G401.6 (cell line): ENCODE data around the gene NRP2.

ENCODE experiments used
- FAIRE-seq: peaks from 2 replicates; lab custom pipeline; 2012; peaks lifted over from hg19 to GRCh38; lab: Jason Lieb, UNC

NRP2 gene, protein sequence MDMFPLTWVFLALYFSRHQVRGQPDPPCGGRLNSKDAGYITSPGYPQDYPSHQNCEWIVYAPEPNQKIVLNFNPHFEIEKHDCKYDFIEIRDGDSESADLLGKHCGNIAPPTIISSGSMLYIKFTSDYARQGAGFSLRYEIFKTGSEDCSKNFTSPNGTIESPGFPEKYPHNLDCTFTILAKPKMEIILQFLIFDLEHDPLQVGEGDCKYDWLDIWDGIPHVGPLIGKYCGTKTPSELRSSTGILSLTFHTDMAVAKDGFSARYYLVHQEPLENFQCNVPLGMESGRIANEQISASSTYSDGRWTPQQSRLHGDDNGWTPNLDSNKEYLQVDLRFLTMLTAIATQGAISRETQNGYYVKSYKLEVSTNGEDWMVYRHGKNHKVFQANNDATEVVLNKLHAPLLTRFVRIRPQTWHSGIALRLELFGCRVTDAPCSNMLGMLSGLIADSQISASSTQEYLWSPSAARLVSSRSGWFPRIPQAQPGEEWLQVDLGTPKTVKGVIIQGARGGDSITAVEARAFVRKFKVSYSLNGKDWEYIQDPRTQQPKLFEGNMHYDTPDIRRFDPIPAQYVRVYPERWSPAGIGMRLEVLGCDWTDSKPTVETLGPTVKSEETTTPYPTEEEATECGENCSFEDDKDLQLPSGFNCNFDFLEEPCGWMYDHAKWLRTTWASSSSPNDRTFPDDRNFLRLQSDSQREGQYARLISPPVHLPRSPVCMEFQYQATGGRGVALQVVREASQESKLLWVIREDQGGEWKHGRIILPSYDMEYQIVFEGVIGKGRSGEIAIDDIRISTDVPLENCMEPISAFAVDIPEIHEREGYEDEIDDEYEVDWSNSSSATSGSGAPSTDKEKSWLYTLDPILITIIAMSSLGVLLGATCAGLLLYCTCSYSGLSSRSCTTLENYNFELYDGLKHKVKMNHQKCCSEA

GRCh38 chr2:205682239-205682970 lies at the start of gene NRP2:
NRP2 (plus strand) TSS chr2:205682501; CDS start chr2:205683291, 790 bp downstream.
- no peak for FAIRE-seq

- FAIRE-seq = no peak
Measured at GRCh38 chr2:205633994-205634393, 48.3 kb upstream of the NRP2 start.

DNA sequence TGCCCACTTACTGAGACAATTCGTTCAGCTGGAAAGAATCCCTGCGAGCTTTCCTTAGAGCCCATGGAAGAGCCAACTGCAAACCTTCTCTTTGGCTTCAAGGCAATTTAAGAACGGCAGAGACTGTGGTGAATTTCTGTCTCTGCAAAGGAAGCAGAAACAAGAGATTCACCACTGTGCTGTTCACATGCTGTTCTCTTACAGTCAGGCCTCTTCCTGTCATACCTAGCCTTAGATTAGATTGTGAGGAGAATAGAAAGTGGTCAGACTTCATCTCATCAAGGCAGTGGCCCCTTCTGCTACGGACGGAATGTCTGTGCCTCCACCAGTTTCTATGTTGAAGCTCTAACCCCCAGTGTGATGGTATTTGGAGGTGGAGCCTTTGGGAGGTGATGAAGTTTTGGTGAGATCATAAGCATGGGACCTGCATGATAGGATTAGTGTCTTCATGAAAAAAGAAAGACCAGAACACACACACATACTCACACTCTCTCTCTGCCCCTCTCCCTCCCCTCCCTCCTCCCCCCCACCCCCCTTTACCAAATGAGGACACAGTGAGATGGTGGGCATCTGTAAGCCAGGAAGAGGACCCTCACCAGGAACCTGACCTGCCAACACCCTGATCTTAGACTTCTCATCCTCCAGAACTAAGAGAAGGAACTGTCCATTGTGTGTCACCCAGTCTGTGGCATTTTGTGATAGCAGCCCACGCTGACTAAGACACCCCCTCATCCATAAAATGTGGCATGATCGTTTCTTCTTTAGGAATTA lies 45.6 kb upstream of the NRP2 start:
- FAIRE-seq = no peak

DNA sequence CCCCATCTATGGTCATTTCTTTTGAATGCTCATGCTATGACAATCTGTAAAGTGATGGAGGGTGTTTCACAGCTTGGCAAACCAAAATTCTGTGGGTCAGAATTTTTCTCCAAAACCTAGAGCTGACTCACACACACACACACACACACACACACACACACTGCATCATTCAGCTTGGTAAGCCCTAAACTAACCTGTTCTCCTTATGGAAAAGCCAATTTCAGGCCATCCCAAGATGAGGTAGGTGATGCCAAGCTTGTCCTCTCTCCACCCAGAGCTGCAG lies 45.0 kb upstream of the NRP2 start:
- FAIRE-seq = no peak

DNA sequence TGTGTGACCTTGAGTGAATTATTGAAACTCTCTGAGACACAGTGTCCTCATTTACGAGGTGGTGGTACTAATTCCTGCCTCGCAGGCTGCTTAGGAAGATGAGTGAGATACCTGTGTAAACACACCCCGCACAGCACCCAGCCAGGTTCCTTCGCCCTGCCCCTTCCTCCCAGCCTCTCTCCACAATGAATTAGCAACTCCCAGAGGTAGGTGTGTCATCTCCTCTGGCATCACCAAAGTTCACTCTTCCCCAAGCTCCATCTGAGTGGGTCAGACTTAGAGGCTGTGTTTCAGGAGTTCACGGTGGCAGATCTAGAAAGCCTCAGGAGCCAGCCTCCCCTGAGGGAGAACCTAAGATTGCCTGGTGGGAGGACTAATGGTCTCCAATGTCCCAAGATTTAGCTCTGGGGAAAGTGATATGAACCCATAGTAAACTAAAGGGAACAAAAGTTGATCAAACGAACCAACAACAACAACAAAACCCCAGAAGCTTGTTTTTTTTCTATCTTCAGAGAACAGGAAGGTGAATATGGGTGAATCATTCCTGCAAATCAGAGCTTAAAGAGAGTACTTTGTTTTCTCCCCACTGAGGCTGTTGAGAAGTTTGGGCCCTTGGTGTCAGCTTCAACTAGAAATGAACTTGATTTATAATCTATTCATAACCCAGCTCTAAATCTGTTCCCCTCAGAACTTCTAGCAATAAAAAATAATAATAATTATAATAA lies 44.4 kb upstream of the NRP2 start:
- FAIRE-seq = no peak

GRCh38 chr2:205640716-205641115 lies 41.6 kb upstream of the NRP2 start:
- no peak for FAIRE-seq

DNA sequence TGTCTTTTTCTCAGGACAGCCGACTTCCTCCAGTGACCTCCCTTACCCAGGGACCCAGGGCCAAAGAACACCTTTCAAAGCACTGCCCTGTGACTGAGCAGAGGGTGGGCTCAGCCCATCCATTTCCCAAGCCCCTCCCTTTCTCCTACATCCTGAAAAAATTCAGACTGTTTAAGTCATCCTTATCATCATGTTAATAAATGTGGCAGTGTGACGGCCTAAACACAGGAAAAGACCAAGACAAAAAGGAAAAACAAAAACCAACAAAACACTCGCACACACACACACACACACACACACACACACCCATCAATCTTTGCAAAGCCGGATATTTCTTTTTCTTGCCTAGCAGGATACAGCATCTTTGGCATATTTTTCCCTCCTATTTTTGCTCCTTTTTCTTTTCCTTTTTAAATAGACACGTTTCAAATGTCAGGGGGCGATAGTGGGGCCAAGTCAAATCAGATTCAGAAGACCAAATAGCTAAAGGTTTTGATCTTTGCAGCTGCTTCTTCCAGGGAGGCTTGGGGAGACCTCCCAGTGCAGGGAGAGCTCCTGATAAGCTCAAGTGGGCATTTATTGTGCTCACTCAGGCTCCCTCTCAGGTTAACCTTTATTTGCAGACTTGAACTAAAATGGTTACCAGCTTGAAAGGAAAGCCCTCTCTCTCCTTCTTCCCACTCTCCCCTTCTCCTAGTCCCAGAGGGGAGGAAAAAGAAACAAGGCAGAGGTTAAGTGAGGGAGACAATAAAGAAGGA lies 39.5 kb upstream of the NRP2 start:
- no peak for FAIRE-seq

DNA sequence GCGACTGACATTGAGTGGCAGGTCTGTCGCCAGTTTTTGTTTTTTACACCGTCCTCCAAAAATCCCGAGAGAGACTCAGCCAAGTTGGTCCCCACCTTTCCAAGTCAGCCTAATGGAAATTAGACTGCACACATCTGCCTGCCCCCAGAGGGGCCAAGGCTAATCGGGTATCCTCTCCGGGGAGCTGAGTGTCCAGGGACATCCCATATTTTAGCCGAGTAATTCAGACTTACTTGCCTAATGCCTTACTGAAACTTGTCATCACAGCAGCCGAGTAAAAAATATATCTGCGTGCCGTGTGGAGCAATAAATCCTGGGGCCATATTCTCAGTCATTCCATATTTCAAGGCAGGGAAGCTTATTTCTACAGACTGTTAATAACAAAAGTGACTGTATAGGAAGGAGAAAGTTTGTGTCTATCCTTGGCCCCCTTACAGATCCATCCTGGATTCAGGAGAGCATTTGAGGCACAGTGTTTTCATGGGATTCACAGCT lies 38.9 kb upstream of the NRP2 start:
- FAIRE-seq = no peak

GRCh38 chr2:205644018-205644417 lies 38.3 kb upstream of the NRP2 start:
- FAIRE-seq = no peak

DNA sequence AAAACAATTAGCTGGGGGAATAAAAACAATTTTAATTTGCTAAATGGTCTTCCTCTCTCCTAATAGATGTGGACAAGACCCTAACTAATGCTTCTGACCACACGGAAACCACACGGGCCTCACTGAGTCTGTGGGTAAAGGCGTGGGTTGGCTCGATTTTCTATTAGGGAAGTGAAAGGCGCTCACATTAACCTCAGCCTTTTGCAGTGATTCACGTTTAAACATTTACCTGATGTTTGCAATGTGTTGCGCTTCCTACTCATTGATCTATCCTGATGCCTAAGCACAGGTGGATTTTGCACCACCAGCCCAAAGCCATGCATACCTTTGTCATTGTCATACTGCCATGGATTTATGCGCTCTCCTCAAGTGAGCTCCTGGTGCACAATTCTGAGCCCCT lies 35.6 kb upstream of the NRP2 start:
- no peak for FAIRE-seq

DNA sequence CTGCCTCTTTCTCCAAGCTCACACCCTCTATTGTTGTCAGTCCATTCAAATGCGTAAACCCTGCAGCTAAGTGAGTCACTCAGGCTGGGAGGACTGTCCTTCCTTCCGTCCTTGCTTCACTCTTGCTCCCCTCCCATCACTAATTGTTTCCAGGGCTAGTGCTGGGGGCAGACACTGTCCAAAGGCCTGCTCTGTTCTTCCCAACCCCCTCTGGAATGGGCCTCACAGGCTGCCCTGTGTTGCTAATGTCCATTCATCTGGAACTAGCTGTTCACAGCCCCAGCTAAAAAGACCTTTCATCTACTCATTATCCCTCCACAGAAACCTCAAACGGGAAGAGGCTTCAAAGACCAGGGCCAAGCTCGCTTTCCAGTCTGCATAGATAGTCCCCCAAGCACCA lies 31.9 kb upstream of the NRP2 start:
- FAIRE-seq = no peak

- FAIRE-seq = no peak
Measured at GRCh38 chr2:205650931-205651330, 31.4 kb upstream of the NRP2 start.

DNA sequence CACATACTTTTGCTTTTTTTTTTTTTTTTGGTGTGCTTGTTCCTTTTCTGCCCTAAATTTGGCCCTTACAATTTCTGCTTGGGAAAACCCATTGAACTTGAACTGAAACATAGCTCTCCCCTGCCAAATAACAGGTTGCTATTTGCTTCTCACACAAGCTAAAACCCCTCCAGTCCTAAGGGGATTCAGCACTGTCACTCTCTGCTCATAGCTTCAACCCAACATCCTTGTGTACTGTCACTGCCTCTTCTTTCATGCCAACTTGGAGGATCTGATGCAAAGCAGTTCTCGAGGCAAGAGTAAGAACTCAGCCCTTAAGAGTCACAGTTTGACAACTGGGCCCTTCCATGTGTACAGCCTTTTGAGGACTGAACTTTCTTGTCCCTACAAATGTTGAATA lies 30.6 kb upstream of the NRP2 start:
- no peak for FAIRE-seq

DNA sequence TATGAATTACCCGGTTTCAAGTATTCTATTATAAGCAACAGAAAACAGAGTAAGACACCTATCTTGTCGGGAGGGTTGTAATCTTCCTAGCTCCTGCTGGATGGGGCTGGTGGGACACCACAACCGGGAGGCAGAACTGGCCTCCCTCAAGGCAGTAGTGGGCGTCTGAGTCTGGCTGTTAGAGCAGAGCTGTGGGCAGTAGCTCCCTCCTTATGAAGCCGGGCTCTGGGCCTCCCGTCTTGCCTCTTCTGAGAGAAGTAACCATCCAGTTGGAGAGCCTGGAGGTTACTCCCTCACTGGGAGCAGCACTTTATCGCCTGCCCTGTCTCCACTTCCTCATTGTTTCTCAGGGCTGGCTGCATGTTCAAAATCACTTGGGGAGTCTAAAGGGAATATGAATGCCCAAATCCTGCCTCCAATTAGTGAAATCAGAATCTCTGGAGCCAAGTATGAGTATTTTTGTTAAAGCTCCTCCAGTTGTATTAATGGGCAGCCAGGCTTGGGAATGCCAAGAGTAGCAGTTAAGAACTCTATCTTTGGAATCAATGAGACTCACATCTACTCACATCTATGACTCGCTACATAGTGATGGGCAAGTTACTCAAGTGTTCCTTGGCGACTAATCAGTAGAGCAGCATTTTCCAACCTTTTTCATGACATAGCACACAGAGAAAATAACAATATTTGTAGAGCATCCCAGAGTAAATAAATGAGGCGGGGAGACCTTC lies 27.3 kb upstream of the NRP2 start:
- no peak for FAIRE-seq

DNA sequence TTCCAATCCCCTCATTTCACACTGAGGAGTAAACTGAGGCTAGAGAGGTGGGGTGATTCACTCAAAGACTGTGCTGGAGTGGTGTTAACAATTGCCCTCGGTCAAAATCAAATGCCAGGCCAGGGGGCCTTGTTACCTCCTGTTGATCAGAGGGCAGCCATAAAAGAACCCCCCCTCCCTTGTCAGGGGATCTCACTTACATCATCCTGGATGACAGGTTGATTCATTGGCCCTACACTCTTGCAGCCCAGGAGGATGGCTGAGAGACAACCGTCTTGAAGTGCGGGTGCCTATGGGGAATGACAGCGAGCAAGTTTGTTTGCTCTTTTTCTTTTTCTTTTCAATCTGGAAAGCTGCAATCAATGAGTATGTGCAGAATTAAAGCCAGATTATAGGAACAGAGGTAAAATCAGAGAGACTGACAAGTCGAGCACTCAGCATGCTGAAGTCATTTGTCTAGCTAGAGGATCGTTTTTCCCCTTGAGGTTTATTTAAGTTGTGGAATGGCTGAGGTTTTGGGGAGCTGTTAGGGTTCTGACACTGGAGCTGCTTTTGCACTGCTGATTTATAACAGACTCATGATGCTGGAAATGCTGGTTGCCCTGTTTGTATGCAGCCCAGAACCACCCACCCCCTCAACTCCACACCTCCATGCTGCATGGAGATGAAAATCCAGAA lies 26.4 kb upstream of the NRP2 start:
- FAIRE-seq = no peak

DNA sequence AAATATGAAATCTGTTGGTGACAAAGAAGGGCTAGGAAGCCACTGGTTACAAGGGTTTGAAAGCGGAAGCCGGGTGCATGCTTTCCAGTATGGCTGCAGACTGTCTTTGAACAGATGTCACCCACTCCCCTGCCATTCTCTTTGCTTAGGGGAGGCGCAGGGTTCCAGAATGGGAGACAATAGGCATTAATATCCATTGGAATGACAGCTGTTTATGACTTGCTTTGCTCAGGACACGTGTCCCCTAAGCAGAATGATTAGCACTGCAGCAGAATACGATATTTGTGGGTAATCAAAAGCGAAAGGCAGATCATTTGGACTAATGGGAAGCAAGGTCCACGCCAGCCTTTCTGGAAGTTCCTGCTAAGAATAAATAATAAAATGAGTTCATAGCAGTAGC lies 25.8 kb upstream of the NRP2 start:
- FAIRE-seq = no peak

GRCh38 chr2:205656941-205657340 lies 25.4 kb upstream of the NRP2 start:
- no peak for FAIRE-seq

- FAIRE-seq = no peak
Measured at GRCh38 chr2:205657579-205657978, 24.7 kb upstream of the NRP2 start.

- no peak for FAIRE-seq
Measured at GRCh38 chr2:205658068-205658467, 24.2 kb upstream of the NRP2 start.
